Activated CD4-positive, alpha-beta T cell treated with anti-CD3 and anti-CD28 coated beads for 4 hours (primary cell): ENCODE data around the gene MALRD1.

Experiments
- DNase-seq, 2 donors: peaks; one replicate each; pipeline ENCODE4 v3.0.0-alpha.2; 2020

MALRD1 gene

DNA sequence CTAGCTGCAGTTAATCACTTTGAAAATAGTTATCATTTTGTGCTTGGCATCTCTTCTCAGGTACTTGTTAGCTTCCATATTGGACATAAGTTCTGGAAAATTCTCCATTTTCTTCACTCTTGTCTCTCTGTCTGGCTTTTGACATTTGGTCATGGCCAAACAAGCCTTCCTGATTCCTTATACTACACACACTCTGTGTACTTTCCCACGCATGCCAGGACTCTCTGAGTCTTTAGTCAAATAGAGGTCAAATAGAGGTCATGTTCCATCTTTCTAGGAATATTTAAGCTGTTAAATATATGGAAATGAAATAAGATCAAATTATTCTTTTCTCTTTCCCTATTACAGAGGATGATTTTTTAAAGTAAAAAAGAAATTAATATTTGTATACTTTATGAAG is 532.1 kb downstream of the MALRD1 start:
- DNase-seq = no peak

GRCh38 chr10:19588608-19589007 is 540.0 kb downstream of the MALRD1 start:
- DNase-seq = no peak

DNA sequence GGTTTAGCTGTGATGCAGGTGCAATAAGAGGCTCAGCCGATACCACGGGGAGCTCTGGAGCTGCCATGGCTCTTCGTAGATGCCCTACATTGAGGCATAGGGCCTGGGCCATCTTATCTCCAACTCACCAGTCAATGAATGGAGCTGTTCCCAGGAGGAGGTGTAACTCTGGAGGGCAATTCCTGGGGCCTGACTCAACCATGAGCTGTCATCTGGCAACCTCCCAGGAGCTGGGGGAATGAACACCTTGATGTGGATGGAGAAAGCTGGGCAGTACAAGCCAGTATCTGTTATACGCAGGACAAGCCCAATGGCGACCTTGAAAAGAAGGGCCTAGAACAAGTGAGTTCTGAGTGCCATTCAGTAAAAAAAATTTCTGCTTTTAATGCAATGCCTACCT is 543.7 kb downstream of the MALRD1 start:
- DNase-seq = no peak

GRCh38 chr10:19595212-19595845 is 546.7 kb downstream of the MALRD1 start:
- no peak for DNase-seq

- DNase-seq = no peak
Measured at GRCh38 chr10:19605806-19606205, 557.2 kb downstream of the MALRD1 start.

GRCh38 chr10:19606968-19607367 is 558.4 kb downstream of the MALRD1 start:
- DNase-seq = no peak

DNA sequence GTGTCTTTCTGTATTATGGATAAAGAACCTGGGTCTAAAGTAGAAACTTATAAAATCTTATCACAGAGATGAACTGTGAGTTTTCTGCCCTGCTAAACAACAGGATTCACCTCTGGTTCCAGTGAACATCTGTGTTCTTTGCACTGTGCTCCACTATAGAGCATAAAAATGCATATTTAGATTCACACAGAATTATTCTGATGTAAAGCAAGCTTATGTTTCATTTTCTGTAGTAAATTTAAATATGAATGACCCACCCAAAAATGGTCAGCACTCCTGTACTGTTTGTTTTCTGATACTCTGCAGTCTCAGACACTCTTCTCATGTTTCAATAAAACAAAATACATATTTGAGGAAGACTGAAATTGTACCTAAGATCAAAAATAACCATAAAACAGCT is 563.2 kb downstream of the MALRD1 start:
- DNase-seq = no peak

DNA sequence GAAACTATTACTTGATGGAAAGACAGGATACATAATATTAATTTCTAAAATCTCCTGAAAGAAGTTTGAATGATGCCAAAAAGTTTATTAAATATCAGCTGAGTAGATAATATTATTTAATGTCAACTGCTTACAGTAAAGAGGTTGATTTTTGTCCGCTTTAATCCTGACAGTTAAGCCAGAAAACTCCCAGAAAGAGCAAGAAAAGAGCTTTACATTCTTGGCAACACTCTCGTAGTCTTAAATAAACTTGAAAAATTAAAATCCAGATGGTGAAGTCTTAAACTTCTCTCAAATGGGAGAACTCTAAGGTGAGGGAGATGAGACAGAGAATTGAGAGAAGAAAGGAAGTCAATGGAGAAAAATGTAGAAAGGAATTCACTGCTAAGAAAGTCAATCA is 568.4 kb downstream of the MALRD1 start:
- no peak for DNase-seq

- DNase-seq = no peak
Measured at GRCh38 chr10:19620811-19621210, 572.2 kb downstream of the MALRD1 start.

DNA sequence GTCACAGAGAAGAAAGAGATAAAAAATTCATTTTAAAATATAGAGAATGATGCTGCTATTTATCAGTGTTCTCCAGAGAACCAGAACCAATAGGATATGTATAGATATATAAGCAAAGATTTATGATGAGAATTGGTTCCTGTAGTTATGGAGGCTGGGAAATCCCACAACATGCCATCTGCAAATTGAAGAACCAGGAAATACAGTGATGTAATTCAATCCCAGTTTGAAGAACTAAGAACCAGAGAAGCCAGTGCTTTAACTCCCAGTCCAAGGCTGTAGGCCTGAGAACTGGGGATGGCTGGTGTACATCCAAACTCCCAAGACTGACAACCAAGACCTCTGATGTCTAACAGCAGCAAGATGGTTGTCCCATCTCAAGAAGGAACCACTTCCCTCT is 574.7 kb downstream of the MALRD1 start:
- no peak for DNase-seq

GRCh38 chr10:19626156-19626555 is 577.6 kb downstream of the MALRD1 start:
- DNase-seq = no peak

GRCh38 chr10:19628767-19629560 is 580.4 kb downstream of the MALRD1 start:
- DNase-seq = no peak

GRCh38 chr10:19629567-19629966 is 581.0 kb downstream of the MALRD1 start:
- no peak for DNase-seq

- DNase-seq = no peak
Measured at GRCh38 chr10:19634163-19634562, 585.6 kb downstream of the MALRD1 start.

- DNase-seq = no peak
Measured at GRCh38 chr10:19638182-19638895, 589.7 kb downstream of the MALRD1 start.

DNA sequence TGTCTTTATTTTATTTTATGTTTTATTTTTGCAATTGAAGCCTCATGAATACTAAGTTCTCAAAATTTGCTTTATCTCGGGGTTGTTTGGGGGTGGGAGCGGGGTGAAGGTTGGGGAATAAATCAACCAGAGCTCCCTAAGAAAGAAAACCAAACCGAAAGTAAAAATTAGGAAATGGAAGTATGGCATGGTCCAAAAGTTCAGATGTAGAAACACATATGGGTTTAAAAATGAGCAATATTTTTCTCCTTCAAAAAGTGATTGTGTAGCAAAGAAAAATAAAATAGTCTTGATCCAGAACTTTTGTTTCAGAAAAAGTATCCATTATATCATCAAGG is 590.3 kb downstream of the MALRD1 start:
- no peak for DNase-seq

DNA sequence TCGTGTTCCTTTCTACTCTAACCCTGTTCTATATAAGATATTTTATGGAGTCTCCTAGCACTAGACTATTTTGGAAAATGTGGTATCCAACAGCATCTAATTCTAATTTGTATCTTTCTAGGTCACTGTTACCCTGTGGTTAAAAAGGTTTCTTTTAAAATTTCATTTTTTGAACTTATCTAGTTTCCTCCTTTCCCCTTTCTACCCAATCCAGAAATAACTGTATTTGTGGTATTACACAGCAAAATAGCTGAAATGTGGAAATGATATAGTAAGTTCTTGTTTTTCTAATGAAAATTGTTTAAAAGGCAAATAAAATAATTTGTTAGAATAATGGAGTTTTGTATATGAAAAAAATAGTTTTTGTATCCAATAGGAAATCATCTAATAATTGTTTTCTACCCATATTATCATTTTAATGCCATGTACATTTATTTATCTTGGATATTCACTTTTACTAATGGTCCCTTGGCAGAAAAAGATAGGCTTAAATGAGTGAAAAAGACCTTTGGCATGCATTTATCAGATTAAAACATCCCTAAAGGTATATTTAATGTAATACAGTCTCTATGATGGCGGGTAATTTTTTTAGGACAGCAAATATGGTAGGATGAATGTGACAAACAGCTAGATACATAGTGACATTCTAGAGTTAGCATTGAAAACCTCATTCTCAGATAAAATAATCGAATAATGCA is 592.1 kb downstream of the MALRD1 start:
- no peak for DNase-seq

DNA sequence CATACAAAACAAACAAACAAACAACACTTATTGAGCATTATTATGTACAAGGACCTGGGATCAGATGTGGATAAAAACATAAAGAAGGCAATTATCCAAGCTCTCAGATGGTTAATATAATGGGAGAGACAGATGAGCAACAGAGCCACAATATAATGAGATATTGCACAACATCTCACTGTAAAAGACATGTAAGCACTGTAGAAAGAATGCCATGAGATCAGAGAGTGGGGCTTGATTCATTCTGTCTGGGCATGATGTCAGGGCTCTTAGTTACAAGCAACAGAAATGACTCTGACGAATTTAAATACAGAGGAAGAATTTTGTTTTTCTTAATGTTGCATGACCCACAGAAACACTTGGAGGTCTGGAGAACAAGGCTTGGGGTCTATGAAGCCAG is 602.9 kb downstream of the MALRD1 start:
- no peak for DNase-seq

GRCh38 chr10:19652750-19653149 is 604.1 kb downstream of the MALRD1 start:
- no peak for DNase-seq

- no peak for DNase-seq
Measured at GRCh38 chr10:19653931-19654330, 605.3 kb downstream of the MALRD1 start.

GRCh38 chr10:19654576-19654975 is 606.0 kb downstream of the MALRD1 start:
- DNase-seq = no peak

- DNase-seq = no peak
Measured at GRCh38 chr10:19656420-19657042, 607.9 kb downstream of the MALRD1 start.

GRCh38 chr10:19658131-19658530 is 609.5 kb downstream of the MALRD1 start:
- DNase-seq = no peak
